GOT3 (cell line): Measurements from ENCODE around the gene ATG4C.

ENCODE experiments used
- DNase-seq: peaks from one replicate; lab custom pipeline; 2025; ENCODE audit warnings: mixed read lengths; lab: John Stamatoyannopoulos, UW

Gene ATG4C

DNA sequence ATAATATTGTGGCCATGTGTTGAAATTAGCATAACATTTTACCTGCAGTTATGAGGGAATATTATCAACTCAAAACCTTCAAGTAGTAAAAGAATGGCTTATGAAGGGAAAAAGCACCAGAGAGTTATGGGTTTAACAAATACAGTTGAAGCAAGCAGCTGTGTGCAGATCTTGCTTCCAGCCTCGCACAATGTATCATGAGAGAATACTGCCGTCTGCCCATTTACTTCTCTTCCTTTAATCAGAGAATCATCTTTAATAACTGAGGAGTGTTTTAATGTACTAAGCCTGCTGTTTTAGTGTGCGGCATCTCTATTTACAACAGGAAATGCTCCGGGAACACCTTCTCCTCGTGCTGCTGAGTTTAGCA is 120.9 kb downstream of the ATG4C start:
- DNase-seq = no peak

DNA sequence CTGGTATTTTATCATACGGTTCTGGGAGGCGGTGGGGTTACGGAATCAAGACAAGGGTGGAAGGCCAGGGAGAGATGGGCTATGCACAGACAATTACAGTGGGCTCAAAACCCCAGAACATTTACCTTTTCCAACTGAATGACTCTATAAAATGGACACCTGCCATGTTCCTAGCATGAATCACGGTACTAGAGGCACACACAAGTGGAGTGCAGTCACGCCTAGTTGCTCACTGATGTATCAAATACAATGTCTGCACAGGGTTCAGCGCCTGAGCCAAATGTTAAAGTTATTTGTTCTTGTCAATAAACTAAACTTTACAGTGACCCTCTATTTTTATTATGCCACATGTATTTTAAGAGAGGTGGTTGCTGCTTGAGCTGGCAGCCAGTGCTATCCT is 121.4 kb downstream of the ATG4C start:
- DNase-seq = no peak

- DNase-seq = no peak
These were observed 121.9 kb downstream of the ATG4C start for GRCh38 chr1:62905872-62906271.

DNA sequence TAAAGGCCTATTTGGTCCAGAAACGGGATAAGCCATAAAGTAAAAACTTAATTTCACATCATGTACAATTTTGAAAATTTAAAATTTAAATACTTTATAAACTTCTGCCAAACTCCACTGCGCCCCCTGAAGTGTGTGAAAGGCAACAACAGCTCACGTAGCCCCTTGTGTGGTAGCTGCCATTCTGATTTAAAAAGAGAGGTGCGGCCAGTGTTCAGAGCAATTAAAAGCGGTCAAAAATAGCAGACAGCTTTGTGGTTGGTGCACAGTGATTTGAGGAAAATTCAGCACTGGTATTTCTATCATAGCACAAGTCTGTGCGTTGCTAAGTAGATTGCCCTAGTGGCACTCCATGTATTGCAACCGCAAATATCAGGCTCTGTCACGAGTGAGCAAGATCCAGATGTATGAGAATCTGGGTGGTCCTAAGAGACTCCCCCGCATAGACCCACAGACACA is 122.5 kb downstream of the ATG4C start:
- no peak for DNase-seq

DNA sequence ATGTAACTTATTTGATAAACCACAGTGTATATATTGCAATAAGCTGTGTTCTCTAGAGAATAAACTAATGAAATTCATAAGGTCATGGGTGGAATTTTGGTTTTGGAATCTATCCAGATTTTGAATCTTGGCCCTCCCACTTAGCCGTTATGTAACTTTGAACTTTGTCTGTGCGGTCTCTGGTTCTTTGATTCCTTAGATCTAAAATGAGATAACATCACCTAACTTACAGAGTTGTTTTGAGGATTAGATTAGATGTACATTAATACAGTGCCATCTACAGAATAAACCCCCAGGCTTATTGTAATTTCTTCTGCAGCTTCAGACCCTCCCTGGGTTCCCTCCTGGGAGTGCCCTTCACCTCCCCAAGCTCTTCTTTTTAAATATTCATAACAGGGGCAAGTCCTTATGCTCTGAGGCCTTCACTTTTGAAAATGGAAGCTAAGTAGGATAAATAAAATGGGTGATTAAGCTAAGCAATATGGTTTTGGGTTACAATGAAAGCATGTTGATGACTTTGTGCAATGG is 124.3 kb downstream of the ATG4C start:
- no peak for DNase-seq

- no peak for DNase-seq
These were observed 128.2 kb downstream of the ATG4C start for GRCh38 chr1:62912028-62912638.
